ENCODE results near the gene THAP5.

THAP5 gene

DNA sequence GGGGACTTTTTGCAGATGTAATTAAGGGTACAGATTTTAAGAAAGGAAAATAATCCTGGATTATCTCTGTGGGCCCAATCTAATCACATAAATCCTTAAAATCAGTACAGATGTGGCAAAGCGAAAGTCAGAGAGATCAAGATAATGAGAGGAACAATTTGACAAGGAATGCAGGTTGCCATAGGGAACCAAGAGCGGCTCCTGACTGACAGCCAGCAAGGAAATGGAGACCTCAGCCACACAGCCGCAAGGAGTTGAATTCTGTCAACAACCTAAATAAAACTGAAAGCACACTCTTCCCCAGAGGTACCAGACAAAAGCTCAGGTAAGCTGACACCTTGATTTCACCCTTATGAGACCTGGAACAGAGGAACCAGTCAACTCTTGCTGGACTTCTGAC is 40.2 kb downstream of the THAP5 start:
- no peak for DNase-seq

DNA sequence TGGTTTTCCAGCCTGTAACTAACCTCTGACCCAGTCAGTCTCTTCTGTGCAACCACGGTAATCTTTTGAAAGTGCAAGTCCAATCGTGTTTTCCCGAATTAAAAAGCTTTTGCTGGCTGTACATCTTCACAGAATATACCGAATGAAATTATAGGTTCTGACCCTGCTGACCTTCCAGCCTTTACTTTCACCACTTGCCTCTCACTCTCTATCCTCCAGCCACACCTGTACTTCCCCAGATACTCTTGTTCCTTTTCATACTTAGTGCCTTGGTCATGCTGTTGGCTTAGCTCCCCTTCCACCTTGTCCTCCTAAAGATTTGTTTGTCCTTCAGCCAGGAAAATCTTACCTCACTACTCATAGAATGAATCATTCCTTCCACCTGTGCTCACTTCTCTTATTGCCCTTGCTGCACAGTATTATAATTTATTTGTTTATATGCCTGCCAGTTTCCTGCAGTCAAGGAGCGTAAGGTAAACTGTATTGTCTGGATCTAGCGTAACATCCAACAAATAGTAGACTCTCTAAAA is 41.3 kb downstream of the THAP5 start:
- no peak for DNase-seq

DNA sequence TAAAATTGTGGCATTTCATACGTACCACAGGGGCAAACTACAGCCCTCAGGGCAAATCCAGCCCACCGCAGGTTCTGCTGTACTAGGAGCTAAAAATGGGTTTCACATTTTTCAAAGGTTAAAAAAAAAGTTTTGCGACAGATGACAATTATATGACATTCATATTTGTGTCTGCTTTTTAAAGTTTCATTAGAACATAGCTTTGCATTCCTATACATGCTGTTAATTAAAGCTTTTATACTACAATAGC is 42.8 kb downstream of the THAP5 start:
- DNase-seq = no peak

DNA sequence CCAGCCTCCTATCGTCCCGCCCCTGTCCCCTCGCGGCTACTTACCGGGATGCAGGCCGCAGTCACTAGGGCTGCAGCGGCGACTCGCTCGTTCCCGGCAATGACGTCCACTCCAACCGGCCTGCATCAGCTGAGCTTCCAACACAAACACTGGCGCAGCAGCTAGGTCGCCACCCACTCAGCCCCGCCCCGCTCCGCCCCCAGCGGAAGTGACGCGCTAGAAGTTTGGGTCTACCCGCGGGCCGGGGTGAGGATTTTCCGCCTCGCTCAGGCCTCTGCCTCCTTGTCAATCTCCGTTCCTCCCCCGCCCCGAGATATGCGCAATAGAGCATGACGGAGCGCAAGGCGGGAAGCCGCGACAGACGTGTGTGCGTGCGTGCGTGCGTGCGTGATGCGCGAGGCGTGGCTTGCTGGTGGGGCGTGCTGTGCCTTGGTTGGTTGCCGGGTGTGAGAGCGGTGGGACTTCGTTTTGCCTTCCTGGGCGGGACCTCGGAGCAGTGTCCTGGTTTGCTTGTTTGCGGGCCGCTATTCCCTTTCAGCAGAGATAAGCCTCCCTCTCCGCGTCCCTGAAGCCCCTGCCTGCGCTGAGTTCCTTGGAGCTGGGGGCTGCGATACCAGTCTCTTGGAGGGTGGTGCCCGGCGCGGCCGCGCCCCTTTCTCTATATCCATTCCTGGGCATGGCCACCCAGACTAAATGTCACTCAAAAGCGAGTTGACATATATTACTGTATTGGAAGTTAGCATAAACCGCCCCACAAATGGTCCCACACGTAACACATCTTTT is 43.3 kb downstream of the THAP5 start, which contains the start of gene PNPLA8:
TSS of gene PNPLA8 (minus strand) at position 151 of the 783 bp plus-strand sequence. CDS start 10,644 bp downstream, outside the sequence.
- DNase-seq = peak; percentile 97

DNA sequence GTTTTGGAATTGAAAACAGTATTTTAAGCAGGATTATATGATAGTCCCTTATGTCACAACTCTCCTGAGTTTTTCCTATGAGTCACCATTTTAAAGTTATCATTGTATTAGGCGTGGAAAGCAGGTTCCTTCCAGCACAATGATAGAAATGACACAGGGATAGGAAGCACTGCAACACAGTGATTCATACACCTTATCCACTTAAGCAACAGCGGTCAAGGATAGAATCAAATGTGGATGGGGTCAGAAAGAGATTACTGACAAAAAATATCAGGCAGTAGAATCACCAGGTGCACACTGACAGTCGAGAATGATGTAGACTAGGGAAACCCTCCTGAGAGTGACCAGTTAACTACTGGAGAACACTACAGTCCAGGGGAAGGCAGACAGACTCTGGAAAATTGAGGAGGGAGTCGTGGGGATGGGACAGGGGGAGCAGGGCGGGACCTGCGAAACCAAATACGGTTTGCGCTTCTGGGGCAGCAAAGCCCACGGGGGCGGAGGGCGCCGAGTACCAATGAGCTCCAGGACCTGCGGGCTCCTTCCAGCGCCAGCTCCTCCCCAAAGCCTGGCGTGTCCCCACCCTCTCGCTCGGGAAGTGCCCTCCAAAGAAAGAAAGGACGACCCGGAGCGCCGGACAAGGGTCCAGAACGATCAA is 44.0 kb downstream of the THAP5 start:
- DNase-seq = peak; percentile 78

DNA sequence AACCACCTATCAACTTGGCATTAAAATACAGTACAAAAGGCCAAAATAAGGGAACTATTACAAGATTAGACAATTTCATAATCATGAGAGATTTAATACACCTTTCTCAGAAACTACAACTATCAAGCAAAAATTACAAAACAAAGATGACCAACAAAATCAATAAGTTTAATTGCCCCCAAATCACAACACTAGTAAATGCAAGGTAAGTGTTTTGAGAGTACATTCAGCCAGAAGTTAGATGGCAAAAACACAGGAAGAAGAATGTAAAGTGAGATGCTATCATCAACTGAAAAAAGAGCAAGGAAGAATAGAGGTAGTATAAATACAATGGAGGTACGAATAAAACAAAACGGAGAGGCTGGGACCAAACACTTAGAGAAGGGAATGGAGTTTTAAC is 46.7 kb downstream of the THAP5 start:
- no peak for DNase-seq

DNA sequence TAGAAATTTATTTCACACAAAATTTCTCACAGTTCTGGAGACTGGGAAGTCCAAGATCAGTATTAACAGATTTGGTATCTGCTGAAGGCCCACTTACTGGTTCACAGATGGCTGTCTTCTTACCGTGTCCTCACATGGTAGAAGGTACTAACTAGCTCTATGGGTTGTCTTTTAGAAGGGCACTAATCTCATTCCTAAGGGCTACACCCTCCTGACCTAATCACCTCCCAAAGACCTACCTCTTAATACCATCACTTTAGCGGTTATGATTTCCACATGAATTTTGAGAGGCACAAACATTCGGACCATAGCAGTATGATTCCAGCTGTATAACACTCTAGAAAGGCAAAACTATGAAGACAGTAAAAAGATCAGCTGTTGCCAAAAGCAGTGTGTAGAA is 51.6 kb downstream of the THAP5 start:
- DNase-seq = no peak

DNA sequence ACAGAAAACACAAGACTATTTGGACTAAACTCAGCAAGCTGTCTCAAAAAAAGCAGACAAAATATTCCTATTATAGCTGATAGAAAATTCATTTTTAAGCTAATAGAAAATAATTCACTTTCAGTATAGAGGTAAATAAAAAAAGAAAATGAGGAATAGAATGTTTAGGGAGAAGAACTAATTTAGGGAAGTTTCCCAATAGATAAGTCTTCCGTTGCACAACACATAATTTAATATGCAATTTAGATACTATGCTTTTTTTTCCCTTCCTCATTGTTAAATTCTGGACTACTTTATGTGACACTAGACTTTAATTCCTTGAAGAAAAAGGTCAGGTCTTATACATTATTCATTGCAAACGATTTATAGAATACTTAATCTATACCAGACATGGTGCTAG is 53.9 kb downstream of the THAP5 start:
- no peak for DNase-seq

DNA sequence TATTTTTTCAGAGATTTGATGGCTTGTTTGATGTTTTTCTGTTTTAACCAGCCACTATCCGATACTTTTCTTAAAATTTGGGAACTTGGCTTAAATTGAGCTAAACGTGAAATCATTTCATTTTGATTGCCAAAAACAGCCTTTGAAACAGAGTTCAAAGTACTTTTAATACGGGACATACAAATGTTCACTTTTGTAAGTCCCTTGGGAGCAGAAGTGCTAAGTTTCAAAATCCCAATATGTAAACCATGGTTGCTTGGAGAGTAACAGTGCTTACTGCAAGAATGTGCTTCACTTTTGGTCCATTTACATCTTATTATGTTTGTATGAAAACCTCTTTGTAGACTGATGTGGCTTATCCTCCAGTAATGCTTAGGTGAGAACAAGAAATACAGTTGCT is 54.5 kb downstream of the THAP5 start:
- DNase-seq = no peak
